H54 (cell line): Measurements from ENCODE around the gene BAZ2B.

Source experiments
- DNase-seq: peaks from one replicate; pipeline ENCODE4 v3.0.0; 2011; ENCODE audit warnings: low spot score, mixed read lengths; ENCODE audit not compliant: insufficient read length
- FAIRE-seq: peaks from 3 replicates; lab custom pipeline; 2011; peaks lifted over from hg19 to GRCh38; lab: Jason Lieb, UNC
- POLR2A ChIP-seq: IDR thresholded peaks from 2 replicates; pipeline ENCODE4 v1.6.1; 2011; ENCODE audit warnings: low read depth, mild to moderate bottlenecking, low read length

Gene BAZ2B

DNA sequence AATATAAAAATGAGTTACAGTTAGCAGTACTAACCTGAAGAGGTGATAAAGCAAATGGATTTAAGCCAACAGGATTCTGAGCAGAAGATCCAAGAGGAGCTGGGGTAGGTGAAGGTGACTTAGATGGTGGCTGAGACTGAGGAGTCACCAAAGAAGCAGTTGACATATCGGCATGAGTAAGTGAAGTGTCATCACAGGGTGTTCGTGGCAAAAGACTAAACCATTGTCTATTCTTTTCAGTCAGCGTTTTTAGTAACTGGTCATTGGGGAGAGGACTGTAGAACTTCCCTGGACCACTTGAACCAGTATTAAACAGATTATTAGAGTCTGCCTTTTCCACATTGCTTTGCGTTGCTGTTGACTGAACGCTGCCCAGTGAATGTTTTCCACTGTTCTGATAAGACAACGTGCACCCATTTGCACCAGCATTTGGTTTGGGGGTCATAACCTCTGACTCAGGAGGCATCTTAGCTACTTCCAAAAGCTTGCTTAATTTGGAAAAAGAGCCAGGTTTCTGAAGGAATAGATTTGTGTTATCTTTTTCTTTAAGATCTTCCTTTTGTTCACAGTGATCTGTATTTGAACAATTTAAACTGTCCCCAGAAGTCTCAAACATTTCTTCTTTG lies 266.6 kb downstream of the BAZ2B start:
- DNase-seq: no peak
- FAIRE-seq: peak; percentile 20
- no peak for TF ChIP-seq POLR2A

DNA sequence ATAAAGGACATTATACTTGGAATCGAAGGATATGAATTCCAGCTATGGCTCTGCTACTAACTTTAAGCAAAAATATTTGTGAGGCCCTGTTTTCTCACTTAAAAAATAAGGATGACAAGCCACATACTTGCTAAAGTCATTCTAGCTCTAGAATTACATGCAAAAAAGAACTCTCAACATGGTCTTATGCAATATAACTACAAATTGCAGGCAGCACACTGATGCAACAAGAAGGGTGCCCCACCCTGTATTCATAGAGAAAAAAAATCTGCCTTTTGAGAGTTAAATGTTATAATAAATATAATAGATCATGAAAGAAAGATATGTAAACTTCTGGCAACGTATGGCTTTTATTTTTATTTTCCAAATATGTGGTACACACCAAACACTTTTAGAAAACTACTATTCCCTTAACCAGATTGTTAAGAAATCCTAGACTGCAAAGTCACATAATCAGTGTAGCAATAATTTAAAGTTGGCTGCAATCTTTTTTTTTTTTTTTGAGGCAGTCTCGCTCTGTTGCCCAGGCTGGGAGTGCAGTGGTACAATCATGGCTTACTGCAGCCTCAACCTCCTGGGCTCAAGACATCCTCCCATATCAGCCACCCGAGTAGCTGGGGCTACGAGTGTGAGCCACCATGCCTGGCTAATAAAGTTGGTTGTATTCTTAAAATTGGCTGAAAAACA lies 289.6 kb downstream of the BAZ2B start:
- no peak for FAIRE-seq
- no peak for DNase-seq
- no peak for TF ChIP-seq POLR2A

DNA sequence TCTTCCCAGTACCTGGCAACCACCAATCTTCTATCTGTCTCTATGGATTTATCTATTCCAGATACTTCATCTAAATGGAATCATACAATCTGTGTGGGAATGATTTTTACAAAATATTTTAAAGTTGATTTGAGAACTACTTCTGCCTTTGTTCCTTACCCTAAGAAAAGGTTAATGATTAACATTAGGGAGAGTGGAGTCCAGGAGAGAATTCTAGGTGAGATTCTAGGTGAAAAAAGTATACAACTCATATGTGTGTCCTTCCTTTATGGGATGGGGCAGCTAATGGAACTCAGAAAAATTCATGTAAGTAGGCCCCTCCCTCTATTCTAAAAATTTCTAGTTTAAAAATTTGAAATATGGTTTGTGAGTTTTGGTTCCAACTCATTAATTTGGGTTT lies 293.9 kb downstream of the BAZ2B start:
- TF ChIP-seq POLR2A: no peak
- DNase-seq: no peak
- FAIRE-seq: no peak

DNA sequence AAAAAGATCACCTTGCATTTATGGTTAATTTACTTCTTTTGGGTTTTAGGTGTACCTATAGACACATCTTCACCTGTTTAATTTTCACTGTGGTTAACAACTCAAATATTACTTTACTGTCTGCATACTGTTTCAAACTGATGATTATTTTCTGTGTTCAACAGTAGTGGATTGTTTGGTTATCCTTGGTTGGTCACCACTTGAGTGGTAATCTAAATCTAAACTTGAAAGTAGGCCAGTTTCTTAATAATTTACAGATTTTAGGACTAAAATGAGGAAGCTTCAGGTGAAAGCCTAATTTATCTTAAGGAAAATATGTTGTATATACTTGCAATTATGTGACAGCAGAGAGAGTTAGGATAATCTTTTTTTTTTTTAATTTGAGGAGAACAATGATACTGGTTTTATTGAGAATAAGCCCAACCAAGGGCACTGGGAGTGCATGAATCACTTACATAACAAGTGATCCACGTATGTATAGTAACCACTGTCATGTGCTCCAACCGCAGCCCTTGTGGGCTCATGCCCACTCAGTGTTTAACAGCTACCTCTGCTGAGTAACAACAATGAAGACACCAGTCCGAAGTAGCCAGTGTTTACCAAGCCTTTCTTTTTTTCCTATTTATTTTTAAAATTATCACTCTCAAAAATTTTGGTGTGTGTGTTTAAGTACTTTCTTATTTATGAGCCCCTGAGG lies 298.8 kb downstream of the BAZ2B start:
- FAIRE-seq: peak; percentile 64
- TF ChIP-seq POLR2A: no peak
- DNase-seq: no peak

DNA sequence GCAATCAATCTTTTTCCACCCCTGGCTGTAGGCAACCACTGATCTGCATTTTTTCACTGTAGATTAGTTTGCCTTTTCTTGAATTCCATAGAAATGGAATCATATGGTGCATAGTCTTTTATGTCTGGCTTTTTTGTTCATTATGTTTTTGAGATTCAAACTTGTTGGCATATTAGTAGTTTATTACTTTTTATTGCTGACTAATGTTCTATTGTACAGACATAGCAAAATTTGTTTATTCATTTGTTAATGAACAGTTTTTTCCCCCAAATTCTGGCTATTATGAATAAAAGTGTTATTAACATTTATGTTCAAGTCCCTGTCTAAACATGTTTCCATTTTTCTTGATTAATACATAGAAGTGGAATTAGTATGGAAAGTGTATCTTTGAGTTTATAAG lies 308.4 kb downstream of the BAZ2B start:
- FAIRE-seq (no peak), DNase-seq (no peak)
- no peak for TF ChIP-seq POLR2A

DNA sequence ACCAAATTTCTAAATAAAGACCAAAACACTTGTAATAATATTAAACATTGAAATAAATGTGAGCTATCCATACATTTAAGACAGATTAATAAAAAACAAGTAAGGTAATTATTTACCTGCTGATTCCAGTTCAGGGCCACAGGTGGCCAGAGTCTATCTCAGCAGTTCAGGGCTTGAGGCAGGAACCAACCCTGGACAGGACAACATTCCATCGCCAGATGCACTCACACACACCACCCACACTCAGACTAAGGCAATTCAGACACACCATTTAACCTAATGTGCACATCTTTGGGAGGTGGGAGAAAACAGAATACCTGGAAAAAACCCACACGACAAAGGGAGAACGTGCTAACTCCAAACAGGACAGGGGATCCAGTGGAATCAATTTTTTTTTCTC lies 315.8 kb downstream of the BAZ2B start:
- FAIRE-seq (no peak), DNase-seq (no peak)
- no peak for TF ChIP-seq POLR2A

DNA sequence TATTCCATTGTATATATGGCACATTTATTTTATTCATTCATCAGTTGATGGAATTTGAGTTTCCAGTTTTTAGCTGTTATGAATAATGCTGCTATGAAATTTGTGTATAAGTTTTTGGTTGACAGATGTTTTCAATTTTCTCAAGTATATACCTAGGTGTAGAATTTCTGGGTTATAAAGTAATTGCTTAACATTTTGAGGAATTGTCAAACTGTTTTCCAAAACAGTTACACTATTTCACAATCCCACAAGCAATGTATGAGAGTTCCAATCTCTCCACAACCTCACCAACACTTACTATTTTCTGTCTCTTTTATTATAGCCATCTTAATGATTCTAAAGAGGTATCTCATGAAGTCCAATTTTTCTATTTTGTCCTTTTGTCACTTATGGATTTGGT lies 317.4 kb downstream of the BAZ2B start:
- TF ChIP-seq POLR2A: no peak
- FAIRE-seq (no peak), DNase-seq (no peak)

DNA sequence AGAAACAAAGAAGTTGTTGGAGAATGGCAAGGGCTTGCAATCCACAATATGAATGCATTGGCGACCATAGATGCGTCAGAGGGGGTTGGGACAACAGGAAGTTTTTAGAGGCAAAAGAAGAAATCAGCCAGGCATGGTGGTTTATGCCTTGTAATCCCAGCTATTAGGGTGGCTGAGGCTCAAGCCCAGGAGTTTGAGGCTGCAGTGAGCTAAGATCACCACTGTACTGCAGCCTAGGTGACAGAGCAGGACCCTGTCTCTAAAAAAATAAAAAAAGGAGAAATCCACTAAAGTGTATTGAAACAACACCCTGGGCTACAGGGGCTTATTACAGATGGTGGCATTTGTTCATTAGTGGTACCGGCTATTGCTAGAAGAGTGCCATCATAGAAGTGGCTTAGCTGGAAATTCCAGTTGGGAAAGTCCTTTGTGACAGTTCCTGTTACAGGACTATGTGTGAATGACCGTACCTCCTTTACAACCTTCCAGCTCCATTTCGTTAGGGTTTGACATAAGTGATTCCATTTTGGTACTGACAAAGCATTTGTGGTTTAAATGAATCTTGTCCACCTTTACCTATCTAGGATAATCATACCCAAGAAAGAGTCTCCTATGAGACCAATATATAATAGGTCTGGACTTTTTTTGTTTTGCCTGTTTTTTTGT lies 319.2 kb downstream of the BAZ2B start:
- no peak for TF ChIP-seq POLR2A
- no peak for FAIRE-seq

DNA sequence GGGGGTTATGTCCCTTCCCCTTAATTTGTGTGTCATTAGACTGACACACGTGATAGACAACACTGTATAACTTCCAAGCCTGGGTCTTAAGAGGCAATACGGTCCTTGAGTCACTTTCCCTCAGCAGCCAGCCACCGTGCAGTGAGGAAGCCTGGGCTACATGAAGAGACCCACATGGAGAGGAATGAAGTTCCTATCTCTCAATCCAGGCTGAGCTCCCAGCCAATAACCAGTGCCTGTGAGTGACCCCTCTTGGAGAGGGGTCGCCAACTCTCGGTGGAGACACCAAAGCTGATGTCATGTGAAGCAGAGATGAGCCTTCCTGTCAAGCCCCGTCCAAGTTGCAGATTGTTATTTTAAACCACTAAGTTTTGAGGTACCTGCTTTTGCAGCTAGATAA lies 324.2 kb downstream of the BAZ2B start:
- no peak for DNase-seq
- no peak for TF ChIP-seq POLR2A
- FAIRE-seq: no peak

More for the DNA sequence above, 319.2 kb downstream of the BAZ2B start:
- DNase-seq: no peak

DNA sequence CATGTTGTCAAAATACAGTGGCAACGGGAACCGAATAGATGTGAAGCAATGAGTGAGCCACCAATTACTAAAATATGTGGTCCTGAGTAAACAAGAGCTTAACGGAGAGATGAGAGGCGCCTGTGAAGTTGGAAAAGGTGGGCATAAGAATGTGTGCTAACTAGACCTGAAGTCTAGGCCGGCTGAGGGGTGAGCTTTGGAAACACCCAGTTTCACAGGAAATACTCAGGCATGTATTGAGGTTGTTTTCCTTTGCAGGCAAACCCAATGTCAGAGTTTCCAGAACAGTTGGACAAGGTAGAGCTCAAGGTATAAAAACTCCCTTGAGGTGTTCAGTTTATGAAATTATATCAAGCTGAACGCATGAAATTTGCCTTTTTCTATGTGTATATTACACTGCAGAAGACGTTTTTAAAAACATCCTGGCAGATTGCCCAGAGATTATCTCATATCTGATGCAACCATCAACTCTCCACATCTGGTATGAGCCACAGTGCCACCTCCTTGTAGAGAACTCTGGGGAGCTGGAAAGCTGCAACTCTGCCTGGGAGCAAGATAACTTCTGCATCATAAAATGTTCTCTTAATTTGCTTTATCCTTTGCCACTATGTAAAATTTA lies 325.9 kb downstream of the BAZ2B start:
- DNase-seq (peak; percentile 42), FAIRE-seq (peak; percentile 94)
- TF ChIP-seq POLR2A: no peak

DNA sequence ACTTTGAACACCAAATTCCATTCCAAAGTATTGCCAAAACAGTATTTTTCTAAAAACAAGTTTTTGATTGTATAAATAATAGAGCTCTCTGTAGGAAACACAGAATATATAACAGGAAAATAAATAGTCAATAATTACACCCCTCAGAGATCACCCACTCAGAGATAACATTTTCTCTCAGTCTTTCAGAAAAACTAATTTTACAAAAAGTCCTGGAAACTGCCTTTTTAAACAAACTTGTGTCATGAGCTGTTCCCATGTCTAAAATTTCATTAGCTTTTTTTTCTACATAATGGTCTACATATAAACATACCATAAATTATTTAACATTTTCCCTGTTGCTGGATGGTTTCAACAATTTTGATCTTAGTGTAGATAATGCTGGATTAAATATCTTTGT lies 328.6 kb downstream of the BAZ2B start:
- DNase-seq (no peak), FAIRE-seq (no peak)
- TF ChIP-seq POLR2A: no peak

DNA sequence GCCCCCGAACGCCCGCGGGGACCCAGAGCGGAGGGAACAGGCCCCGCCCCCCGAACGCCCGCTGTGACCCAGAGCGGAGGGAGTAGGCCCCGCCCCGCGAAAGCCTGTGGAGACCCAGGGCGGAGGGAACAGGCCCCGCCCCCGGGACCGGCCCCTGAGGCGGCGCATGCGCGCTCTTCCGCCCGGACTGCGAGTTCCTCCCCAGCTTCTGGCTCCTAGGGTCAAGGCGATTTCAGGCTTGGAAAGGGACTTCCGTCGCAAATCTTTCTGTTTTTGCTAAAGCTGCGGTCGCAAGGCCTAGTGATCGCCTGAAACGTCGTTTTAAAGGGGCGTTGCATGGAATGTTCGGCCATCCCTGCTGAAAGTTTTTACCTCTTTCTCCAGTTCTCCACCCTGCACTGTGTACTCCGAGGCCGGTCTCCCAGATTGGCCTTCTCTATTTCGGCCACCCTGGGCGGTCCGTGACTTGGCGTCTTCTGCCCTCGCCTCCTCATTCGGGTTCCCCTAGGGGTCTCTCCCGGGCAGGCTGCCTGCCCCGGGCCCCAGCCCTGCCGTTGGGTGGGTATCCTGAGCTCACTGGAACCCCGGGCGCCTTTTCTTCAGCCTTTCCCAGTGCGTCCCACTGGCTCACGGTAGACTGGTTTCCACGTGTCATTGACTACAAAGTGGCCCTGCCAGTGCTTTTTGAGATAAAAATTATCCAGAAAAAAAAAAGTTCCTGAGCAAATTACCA lies 329.5 kb downstream of the BAZ2B start:
- peak; percentile 63 for TF ChIP-seq POLR2A
- DNase-seq (peak; percentile 94), FAIRE-seq (peak; percentile 75)
